Muscle layer of duodenum (tissue), 2 donors: Measurements from ENCODE around the gene CD320.
A peak's percentile ranks its signal among the peaks of the same experiment; 100 is the strongest.
"Not testable (repeated sequence)": the region's sequence is repeated elsewhere in the genome, so short reads cannot be mapped to it uniquely, and the experiment has no call there.

Experiments used
- H3K27ac ChIP-seq: one replicate; pipeline ENCODE4 v1.7.0; 2013; ENCODE audit warnings: mild to moderate bottlenecking, low read length
- H3K27me3 ChIP-seq: one replicate; pipeline ENCODE4 v1.7.0; 2013; ENCODE audit warnings: low read depth, mild to moderate bottlenecking, control low read depth, low read length
- H3K36me3 ChIP-seq, 2 donors: one replicate each; pipeline ENCODE4 v1.7.0; 2013; ENCODE audit warnings: low read length in 2 of 2, control low read depth in 1 of 2, mild to moderate bottlenecking in 1 of 2; ENCODE audit not compliant: insufficient read depth in 2 of 2, control insufficient read depth in 1 of 2
- H3K4me1 ChIP-seq, 2 donors: one replicate each; pipeline ENCODE4 v1.7.0; 2013; ENCODE audit warnings: low read length in 2 of 2, mild to moderate bottlenecking in 2 of 2, control low read depth in 1 of 2, moderate library complexity in 1 of 2; ENCODE audit not compliant: insufficient read depth in 2 of 2, control insufficient read depth in 1 of 2
- H3K4me3 ChIP-seq, 2 donors: one replicate each; pipeline ENCODE4 v1.7.0; 2013; ENCODE audit warnings: low read length in 2 of 2, low read depth in 1 of 2, mild to moderate bottlenecking in 1 of 2
- H3K9me3 ChIP-seq, 2 donors: one replicate each; pipeline ENCODE4 v1.7.0; 2013; ENCODE audit warnings: low read length in 2 of 2, control low read depth in 1 of 2, mild to moderate bottlenecking in 1 of 2; ENCODE audit not compliant: control insufficient read depth in 1 of 2
- donor health status: healthy.

The CD320 gene

DNA sequence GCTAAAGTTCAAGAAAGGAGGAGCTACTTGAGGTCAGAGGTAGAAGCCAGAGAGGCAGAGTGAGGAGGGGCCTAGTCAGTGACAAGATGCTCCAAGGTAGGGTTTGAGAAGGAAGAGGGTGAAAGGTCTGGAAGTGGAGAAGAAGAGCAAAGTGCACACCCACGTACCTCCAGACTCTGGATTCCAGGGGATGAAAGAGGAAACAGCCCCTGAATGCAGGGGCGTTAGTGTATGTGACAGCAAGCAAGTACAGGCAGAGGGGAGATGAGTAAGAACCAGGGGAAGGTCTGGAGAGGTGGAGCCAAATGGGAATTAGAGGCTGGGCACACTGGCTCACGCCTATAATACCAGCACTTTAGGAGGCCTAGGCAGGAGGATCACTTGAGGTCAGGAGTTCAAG lies 21.8 kb upstream of the CD320 start:
- H3K27me3 ChIP-seq: peaks cover 17% of the 10 kb centered on the region
- H3K27ac ChIP-seq: no peak overlapping the region
- no peaks in the 10 kb centered on the region for H3K36me3 ChIP-seq
- H3K4me1 ChIP-seq: peaks cover 0 to 21% of the 10 kb centered on the region in 2 donors
- no peak overlapping the region for H3K4me3 ChIP-seq
- H3K9me3 ChIP-seq: no peaks in the 10 kb centered on the region

DNA sequence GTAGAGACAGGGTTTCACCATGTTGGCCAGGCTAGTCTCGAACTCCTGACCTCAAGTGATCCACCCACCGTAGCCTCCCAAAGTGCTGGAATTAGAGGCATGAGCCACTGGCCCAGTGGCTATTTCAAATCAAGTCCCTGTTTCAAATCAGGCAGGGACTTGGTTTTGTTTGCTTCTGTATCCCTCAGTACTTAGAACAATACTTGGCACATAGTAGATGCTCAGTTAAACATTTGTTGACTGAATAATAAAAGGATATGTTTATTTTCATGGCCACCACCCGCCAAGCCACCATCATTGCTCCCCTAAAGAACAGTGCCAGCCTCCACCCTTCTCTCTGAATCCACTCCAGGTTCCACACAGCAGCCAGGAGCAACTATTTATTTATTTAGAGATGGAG lies 17.3 kb upstream of the CD320 start:
- Histone ChIP-seq H3K4me3 (no peak overlapping the region), H3K4me1 (peaks cover 9 to 24% of the 10 kb centered on the region in 2 donors), H3K36me3 (peaks cover 6 to 7% of the 10 kb centered on the region in 2 donors), H3K9me3 (no peaks in the 10 kb centered on the region), H3K27me3 (no peaks in the 10 kb centered on the region), H3K27ac (no peak overlapping the region)

DNA sequence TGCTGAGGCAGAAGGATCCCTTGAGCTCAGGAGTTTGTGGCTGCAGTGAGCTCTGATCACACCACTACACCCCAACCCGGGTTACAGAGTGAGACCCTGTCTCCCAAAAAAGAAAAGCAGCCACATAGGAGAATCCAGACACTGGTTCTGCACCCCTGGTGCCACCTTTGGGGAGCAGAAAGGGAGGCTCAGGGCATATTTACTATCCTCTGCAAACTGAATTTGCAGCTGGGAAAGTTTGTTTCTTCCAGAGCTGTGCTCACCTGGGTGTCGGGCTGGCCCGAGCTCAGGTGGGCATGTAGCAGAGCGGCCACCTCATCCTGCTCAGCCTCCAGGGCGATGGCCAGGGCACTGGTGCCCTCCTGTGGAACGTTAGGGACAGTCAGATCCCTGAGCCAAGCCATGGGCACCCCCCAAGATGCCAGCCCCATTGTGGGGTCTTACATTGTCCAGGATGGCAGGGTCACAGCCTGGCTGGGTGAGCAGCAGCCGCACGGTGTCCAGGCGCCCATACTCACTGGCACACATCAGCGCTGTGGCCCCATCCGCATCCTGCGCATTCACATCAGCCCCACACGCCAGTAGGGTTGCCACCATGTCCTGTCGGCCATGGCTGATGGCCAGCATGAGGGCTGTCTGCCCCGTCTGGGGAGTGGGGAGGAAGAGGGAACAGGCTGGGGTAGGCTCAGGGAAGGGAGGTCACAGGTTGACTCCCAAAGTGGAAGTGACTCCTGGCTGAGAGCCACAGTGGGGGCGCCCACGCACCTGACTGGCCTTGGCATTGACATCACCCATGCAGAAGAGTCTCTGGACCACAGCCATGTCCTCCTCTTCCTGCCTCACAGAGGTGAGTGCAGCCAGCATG lies 16.3 kb upstream of the CD320 start:
- H3K36me3 ChIP-seq: peaks cover 6 to 7% of the 10 kb centered on the region in 2 donors
- no peak overlapping the region for H3K4me3 ChIP-seq
- no peak overlapping the region for H3K27ac ChIP-seq
- H3K27me3 ChIP-seq: no peaks in the 10 kb centered on the region
- H3K9me3 ChIP-seq: no peaks in the 10 kb centered on the region
- H3K4me1 ChIP-seq: peaks cover 9 to 34% of the 10 kb centered on the region in 2 donors

DNA sequence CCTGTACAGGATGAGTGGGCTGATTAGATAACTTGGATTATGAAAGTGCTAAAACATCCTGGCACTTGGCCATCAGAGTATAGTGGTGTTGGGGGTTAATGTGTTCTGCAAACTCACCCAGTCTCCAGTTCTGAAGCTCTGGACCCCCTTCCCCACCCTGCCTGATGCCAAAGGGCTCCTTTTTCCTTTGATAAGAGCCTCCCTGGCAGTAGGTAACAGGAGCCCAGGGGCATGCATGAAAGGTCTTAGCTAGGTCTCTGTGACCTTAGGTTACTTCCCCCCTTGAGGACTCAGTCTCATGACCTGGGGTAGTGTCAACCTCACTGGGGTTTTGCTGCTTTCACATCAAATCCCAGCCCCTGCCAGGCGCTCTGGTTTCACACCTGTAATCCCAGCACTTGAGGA lies 15.6 kb upstream of the CD320 start:
- Histone ChIP-seq H3K4me3 (no peak overlapping the region), H3K27ac (no peak overlapping the region), H3K4me1 (peaks cover 9 to 34% of the 10 kb centered on the region in 2 donors), H3K36me3 (peaks cover 6 to 7% of the 10 kb centered on the region in 2 donors), H3K27me3 (no peaks in the 10 kb centered on the region), H3K9me3 (no peaks in the 10 kb centered on the region)

DNA sequence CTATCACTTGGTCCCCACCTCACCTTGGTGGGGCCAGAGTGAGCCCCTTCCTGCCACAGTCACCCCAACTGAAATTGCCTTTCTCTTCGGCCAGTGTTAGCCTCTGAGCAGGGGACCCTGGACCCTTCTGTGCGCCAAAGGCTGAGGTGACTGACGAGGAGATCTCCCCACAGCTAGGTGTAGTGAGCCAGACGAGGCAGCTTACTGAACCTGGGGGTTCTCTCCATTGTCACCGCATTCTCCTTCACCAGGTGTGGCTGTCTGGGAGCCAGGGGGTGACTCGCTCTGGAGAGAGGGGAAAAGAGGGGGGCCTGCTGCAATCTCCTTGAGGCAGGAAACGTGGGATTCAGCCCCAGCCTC lies 14.5 kb upstream of the CD320 start:
- no peaks in the 10 kb centered on the region for H3K27me3 ChIP-seq
- H3K4me3 ChIP-seq: peak overlapping the region; percentile 95 to 99
- no peaks in the 10 kb centered on the region for H3K9me3 ChIP-seq
- H3K36me3 ChIP-seq: peaks cover 6 to 7% of the 10 kb centered on the region in 2 donors
- peak overlapping the region; percentile 98 for H3K27ac ChIP-seq
- H3K4me1 ChIP-seq: peaks cover 9 to 34% of the 10 kb centered on the region in 2 donors

DNA sequence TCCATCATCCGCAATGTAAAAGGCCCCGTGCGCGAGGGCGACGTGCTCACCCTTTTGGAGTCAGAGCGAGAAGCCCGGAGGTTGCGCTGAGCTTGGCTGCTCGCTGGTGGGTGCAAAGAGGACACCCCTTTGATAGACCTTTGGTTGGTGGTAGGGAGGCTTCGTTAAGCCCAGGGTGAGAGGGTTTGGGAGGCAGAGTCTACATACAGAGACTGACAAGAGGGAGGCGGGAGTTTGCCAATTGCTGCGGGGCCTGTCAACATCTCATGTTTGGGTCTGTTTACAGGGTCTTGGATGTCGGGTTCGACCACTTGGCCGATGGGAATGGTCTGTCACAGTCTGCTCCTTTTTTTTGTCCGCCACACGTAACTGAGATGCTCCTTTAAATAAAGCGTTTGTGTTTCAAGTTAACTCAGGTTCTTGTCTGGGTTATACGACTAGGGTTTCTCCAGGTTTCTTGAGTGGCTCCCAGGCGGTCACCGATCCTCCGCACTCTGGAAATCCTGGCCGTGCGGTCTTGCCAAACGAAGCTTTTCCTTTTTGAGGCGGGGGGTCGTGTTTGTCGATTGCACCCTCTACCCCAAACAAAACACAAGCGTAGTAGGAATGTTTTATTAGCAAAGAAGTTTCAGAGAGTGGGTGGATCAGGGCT lies 14.0 kb upstream of the CD320 start:
- H3K4me1 ChIP-seq: peaks cover 9 to 34% of the 10 kb centered on the region in 2 donors
- peak overlapping the region; percentile 98 for H3K27ac ChIP-seq
- peaks cover 6 to 7% of the 10 kb centered on the region in 2 donors for H3K36me3 ChIP-seq
- H3K27me3 ChIP-seq: no peaks in the 10 kb centered on the region
- H3K4me3 ChIP-seq: peak overlapping the region; percentile 95 to 99
- no peaks in the 10 kb centered on the region for H3K9me3 ChIP-seq

DNA sequence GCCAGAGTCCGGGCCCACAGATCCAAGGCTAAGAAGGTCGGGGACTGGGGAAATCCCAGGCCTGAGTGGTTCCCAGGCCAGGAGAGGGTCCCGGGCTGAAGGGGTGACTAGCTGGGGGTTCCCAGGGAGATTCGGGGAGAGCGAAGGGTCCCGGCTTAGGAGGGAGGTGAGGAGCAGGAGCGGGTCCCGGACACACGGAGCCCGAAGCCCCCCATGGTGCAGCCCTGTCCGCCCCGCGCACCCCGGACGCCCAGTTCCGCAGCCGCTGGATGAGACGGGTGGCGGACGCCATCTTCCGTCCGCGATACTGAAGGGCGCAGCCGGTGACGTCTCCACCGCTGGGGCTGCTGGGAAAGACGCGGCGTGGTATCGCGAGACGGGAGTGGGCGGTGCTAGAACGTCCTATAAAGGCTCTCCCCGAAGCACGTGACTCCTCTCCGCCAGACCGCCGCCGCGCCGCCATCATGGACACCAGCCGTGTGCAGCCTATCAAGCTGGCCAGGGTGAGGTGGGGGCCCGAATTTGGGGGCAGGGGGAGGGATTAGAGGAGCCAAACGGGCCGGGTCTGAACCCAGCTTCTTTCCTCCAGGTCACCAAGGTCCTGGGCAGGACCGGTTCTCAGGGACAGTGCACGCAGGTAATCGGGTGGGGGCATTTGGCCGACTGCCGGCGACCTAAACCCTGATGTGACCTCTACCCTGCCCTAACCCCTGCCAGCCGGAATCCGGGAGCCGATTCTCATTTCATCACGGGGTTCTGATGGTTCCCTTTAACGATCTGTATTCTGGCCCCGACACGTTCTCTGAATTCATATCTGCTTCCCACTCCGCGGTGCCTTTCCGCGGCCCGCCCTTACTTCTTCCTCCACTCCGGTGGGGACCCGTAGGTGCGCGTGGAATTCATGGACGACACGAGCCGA lies 13.2 kb upstream of the CD320 start, which contains the start of the genes NDUFA7 and RPS28:
NDUFA7 (minus strand) TSS at position 309 of the 919 bp plus-strand sequence; CDS start at position 292, 17 bp downstream.
RPS28 (plus strand) TSS at position 430 of the 919 bp plus-strand sequence; CDS start at position 465, 35 bp downstream.
- Histone ChIP-seq H3K27me3 (no peaks in the 10 kb centered on the region), H3K36me3 (peaks cover 7 to 14% of the 10 kb centered on the region in 2 donors), H3K9me3 (no peaks in the 10 kb centered on the region), H3K4me3 (peak within 1 kb of the TSS; percentile 95 to 99), H3K27ac (peak within 1 kb of the TSS; percentile 98), H3K4me1 (peaks cover 9 to 34% of the 10 kb centered on the region in 2 donors)

DNA sequence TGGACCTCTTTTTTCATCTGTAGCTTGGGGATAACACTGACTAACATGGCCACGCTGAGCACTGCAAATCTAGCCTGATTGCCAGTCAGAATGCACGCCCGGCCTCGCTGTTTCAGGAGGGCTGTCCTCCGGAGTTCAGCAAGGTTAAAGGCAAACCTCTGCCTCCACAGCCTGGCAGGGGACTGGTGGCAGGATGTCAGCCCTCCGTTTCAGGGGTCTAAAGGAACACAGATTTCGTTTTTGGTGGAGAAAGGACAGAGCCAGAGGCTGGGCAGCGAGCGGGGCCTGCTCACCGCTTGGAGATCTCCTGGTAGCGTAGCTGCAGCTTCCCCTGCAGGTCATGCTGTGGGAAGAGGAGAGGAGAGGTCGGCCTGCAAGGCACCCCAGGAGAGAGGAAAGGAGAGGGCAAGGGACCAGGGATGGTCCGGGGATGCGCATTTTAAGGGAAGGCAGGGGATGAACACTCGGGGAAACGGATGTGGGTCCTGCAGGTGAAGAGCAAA lies 12.5 kb upstream of the CD320 start:
- Histone ChIP-seq H3K27me3 (no peaks in the 10 kb centered on the region), H3K27ac (peak overlapping the region; percentile 98), H3K4me3 (peak overlapping the region; percentile 95 to 99), H3K9me3 (no peaks in the 10 kb centered on the region), H3K36me3 (peaks cover 9 to 18% of the 10 kb centered on the region in 2 donors), H3K4me1 (peaks cover 9 to 34% of the 10 kb centered on the region in 2 donors)

DNA sequence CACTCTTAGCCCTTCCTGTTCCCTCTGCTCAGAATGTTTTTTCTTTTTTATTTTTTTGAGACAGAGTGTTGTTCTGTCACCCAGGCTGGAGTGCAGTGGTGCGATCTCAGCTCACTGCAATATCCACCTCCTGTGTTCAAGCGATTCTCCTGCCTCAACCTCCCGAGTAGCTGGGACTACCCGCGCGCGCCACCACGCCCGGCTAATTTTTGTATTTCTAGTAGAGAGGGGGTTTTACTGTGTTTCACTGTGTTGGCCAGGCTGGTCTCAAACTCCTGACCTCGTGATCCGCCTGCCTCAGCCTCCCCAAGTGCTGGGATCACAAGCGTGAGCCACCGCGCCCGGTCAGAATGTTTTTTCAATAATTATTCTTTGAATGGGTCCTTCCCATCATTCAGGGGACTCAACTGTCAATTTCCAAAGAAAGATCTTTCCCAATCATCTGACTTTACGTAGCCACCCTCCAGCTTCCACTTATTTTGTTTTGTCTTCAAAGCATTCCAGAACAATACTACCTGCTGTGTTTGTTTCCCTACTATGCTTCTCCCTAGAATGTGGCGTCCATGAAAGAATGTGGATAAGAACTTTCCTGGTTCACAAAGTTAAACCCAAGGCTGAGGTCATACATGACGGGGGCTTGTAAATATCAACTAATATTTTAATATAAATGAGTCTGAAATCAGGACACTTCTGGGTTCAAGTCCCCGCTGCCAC lies 11.8 kb upstream of the CD320 start:
- Histone ChIP-seq H3K27me3 (no peaks in the 10 kb centered on the region), H3K4me3 (peak overlapping the region; percentile 95 to 99), H3K27ac (no peak overlapping the region), H3K4me1 (peaks cover 9 to 34% of the 10 kb centered on the region in 2 donors), H3K36me3 (peaks cover 9 to 21% of the 10 kb centered on the region in 2 donors), H3K9me3 (no peaks in the 10 kb centered on the region)

DNA sequence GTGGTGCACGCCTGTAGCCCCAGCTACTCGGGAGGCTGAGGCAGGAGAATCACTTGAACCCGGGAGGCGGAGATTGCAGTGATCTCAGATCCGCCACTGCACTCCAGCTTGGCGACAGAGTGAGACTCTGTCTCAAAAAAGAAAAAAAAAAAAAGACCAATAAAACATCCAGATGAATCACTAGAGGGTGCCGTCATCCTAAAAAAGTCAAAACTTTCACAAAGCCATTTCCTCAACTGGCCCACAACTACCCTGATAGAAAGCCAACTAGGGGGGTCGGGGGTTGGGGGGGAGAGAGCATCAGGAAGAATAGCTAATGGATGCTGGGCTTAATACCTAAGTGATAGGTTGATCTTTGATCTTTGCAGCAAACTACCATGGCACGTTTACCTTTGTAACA lies 10.7 kb upstream of the CD320 start:
- not testable (repeated sequence) for H3K27ac ChIP-seq, H3K4me3 ChIP-seq, H3K9me3 ChIP-seq, H3K27me3 ChIP-seq
- H3K4me1 ChIP-seq: peaks cover 9 to 33% of the 10 kb centered on the region in 2 donors
- H3K36me3 ChIP-seq: peaks cover 9 to 26% of the 10 kb centered on the region in 2 donors
